HG02973 (cell line): Measurements from ENCODE around the gene LRTM2.

Experiments used
- ATAC-seq: cut with Tn5 transposase; IDR thresholded peaks from one replicate; pipeline ENCODE4 v1.9.1; 2021; ENCODE audit warnings: moderate library complexity; ENCODE audit not compliant: unreplicated experiment

Gene LRTM2

DNA sequence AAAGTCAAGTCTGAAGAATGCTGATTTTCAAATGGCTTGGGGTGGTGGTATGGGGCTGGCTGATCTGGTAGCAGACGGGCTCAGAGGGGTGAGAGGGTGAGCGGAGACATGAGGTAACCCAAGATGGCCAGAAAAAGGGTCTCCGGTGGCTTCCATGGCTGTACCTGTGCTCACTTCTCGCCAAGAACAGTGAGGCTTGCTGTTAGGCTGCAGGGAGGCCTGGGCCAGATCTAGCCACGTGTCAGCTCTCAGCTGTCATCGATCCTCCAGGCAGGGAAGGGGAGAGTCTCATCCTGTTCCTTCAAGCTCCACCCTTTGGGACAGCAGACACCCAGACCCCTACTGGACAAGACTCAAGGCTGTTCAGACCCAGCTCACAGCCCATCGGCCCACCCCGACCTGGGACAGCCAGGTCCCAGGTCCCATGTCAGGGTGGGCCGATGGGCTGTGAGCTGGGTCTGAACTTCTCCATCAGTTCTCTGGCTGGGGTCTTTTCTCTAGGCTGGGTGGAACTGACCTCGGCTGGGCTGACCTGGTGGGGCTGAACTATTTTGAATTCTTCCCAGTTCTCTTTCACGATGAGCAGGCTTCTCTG is 9.0 kb downstream of the LRTM2 start:
- ATAC-seq = no peak

DNA sequence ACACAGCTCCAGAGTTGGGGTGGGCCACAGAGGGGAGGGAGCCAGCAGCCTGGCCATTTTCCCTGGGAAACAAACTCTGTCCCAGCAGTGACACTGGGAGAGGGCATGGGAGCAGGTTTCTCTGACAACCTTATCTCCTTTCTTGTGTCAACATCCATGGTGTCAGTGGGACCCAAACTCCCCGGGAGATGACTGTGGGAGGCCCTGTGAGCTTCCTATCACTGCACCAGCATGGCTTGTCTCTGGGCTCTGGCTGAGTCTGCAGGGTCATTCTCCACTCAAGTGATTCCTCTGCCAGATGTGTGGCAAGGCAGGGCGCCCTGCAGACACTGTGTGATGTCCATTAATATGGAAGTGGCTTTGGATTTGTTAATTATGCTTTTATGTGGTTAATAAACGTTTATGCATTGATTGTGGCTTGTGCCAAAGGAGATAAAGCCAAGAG is 10.1 kb downstream of the LRTM2 start:
- ATAC-seq = no peak

DNA sequence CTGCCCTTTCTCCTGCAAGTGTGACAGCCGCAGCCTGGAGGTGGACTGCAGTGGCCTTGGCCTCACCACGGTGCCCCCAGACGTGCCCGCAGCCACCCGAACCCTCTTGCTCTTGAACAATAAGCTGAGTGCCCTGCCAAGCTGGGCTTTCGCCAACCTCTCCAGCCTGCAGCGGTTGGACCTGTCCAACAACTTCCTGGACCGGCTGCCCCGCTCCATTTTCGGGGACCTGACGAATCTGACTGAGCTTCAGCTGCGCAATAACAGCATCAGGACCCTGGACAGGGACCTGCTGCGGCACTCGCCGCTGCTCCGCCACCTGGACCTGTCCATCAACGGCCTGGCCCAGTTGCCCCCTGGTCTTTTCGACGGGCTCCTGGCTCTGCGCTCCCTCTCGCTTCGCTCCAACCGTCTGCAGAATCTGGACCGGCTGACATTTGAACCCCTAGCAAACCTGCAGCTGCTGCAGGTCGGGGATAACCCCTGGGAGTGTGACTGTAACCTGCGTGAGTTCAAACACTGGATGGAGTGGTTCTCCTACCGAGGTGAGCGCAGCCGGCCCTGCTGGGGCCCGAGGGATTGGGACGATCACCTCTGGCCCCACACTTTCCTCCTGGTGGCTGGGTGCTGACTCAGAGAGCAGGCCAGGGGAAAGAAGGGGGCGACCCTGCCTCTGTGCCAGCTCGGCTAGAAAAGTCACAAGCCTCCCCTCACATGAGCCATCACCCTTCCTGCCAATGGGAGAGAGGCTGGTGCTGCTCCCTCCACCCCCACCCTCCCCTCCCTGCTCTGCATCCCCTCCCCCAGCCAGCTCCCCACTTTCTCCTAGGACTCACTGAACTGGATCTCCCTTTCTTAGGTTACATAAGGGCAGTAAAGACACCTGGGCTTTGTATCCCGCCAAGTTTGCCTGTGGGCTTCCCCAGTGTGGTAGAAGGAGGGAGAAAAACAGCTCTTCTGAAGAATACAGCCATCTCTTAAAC is 10.9 kb downstream of the LRTM2 start:
- ATAC-seq = no peak

DNA sequence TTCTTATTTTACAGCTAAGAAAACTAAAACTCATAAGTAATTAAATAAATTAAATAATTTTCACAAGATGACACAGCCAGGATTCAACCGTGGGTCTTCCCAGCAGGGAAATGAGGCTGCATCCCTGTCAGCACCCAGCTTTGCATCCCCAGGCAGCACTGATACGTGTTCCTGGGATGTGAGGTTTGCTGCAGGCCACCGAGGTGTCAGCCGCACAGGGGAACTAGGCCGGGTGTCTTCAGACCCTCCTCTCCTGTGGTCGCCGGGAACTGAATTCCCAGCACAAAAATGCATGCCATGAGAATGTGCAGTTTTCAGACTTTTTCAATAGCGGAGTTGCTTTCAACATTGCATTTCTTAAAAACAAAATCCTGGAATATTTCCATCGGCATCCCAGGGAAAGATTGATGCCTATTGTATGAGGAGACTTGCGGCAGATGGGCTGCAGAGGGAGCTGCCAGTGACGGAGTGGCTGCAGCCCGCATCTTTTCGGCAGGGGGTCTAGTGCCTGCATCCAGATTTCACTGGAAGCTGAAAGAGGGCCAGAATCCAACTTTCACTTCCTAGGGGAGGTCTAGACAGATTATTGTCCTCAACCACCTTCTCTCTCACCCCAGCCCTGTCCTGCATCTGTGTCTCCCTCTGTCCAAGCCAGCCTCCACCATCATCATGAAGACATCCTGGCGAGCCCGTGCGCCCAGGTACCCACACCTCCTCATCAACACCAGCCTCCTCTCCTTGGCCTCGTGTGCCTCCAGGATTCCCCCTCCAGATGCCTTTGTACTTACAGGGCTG is 12.6 kb downstream of the LRTM2 start:
- no peak for ATAC-seq

DNA sequence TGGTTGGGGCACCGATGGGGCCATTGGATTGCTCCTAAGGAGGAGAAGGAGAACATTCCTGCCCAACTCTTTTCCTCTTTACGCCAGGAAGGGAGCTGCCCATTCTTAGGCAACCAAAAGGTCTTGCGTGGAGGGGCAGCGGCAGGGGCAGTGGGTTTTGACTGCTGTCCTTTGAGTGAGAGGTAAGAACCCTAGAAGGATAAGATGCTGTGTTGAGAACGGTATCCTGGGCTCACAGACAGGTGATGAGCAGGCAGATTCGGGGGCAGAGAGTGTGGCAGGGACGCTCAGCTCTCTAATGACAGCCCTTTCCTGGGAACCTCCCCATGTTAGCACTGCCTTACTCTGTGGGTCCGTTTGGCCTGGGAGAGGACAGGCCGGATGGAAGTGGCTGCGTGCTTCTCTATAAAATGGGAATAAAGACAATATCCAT is 13.2 kb downstream of the LRTM2 start:
- ATAC-seq = no peak

DNA sequence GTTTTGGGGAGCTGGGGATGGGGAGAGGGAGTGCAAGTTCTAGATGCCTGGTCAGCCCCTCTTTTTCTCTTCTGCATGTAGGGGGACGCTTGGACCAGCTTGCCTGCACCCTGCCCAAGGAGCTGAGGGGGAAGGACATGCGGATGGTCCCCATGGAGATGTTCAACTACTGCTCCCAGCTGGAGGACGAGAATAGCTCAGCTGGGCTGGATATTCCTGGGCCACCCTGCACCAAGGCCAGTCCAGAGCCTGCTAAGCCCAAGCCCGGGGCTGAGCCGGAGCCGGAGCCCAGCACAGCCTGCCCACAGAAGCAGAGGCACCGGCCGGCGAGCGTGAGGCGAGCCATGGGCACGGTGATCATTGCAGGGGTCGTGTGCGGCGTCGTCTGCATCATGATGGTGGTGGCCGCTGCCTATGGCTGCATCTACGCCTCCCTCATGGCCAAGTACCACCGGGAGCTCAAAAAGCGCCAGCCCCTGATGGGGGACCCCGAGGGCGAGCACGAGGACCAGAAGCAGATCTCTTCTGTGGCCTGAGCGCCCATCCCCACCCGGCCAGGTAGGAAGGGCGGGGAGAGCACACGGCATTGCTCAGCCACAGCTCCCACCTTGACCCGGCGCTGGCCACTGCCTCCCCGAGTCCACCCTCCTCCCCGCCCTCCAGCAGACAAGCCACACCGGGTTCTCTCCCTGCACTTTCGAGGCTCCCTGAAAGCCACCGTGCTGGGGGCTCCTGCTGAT is 14.0 kb downstream of the LRTM2 start:
- no peak for ATAC-seq

DNA sequence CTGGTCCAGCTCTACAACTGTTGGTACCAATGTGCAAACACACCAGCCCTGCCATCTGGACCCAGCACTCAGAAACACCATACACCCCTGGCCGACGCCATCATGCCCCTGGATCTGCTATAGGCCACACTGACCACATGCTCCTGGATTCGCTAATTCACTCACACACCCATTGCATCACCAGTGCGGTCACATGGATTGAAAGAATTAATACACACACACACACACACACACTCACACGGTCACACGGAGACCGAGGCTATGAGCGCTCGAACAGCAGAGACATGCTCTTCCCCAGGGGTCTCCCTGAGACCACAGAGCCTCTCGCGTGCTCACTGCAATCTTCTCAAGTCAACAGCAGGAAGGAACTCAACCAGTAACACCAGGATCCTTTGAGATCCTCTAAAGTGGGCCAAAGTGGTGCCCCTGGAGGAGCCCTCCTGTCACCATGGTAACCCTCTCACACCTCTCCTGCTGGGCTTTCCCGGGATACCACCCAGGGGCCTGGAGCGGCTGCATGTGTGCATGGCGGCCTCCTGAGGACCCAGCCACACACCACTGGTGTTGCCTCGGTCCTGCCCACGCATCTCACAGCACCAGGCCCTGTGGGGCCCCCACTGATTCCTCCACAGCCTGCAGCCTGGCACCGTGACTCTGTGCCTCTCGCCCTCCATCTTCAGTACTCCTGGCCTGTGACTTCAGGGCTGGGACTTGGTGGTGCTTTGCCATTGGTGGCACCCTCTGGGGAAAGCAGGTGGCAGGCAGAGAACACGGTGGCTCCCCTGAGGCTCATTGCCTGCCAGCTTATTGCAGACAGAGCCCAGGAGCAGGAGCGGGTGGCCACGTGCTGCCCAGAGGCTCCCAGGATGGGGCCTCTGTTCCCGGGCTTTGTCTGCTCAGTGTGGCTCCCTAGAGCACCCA is 15.1 kb downstream of the LRTM2 start:
- ATAC-seq = no peak

DNA sequence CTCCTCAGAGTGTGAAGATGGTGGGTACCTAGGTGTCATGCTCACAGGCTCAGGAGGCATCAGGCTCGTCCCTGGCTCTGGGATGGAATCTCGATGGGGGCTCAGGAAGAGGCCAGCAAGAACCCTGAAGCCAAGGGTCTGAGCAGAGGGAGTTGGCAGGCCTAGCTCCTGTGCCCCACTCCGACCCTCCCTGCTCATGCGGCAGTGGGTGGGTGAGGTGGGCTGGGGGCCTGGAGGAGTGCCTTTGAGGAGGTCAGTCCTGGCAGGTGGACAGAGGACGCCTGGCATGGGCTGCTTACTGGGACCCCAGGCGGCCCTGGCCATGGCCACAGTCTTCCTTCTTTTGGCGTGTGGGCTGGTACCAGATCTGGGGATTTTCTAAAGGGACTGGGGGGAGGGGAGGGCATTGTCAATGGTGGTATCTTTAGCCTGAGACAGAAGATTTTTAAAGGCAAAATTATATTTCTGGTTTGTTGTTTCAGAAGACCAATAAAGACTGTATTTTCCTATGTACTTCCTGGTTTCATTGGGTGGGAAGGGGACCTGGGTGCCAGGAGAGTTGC is 16.0 kb downstream of the LRTM2 start:
- ATAC-seq = no peak

DNA sequence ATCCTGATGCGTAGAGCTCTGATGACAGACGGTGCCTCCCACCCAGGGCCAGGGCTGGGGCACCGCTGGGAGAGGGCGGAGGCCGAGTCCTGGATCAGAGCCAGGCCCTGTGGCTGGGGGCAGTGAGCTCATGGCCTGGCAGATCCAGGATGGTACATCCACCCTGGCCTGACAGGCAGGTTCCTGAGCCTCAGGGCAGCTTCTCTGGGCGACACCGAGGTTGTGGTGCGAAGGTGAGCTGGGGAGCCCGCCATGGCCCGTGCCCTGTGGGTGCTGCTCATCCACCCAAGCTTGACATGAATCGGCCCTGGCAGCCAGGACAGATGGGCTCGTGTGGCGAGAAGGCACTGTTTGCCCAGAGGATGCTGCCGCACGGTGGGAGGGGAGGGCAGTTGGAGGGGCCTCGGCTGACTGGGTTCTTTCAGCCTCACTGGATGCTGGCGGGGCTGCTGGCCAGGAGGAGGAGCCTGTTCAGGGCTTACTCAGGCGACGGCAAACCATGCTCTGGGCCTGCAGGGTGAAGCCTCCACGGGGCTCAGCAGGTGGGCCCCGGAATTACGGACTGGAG is 16.6 kb downstream of the LRTM2 start:
- ATAC-seq = no peak

DNA sequence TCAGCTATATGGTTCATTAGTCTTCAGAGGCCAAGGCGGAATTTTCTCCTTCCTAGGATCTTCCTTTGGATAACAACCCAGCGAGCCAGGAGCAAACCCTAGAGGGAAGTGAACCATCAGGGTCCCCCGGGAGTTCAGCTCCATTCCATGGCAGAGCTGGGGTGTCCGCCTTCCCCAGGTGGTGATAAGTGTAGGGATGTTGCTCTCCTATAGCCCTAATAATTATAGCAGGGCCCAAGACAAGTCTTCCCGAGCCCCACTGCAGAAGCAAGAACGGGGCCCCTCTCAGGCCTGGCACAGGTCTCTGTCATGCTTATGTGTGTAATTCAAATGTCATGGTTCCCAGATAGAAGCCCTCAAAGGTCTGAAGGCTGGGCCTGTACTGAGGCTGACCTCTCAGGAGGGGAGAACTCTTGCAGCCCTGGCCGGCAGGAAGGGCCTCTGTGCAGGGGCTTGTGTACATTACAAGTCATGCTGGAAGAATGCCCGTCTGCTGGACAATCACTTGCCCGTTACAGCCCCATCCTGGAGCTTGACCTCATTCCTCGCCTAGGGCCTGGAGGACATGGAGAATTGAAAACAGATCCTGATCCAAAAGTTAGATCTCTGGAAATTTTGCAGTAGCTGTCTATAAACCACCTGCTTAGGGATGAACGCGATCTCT is 17.3 kb downstream of the LRTM2 start:
- no peak for ATAC-seq

DNA sequence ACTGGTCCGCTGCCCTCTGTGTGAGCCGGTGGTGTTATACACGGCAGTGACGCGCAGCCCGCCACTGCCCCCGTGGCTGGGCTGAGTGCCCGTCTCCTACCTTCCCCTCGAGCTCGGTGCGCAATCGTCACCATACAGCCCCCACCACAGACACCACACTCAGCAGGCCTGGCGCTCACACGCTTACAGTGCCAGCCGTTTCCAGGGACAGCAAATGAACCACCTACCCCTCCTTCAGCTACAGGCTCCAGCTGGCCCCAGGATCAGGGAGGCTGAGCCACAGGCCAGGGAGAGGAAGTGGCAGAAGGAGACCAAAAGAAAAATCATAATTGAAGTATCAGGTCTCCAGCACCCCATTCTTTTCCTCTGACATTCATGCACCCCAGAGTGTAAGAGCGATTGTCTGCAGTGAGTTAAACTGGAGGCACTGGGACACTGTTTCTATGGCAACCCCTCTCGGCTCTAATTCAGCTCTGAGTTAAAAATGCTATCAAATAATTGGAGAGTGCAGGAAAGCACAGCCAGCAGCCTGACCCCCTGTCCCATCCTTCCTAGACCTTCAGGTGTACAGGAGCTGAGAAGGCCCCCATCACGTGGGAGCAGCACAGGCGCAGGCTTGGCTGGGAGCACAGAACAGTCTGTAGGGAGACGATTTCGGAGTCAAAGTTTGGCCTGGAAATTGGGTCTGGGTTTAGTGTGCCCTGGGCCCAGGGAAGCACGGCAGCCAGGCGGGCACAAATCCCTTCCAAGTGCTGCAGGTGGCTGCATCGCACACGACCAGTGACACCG is 18.0 kb downstream of the LRTM2 start:
- no peak for ATAC-seq

DNA sequence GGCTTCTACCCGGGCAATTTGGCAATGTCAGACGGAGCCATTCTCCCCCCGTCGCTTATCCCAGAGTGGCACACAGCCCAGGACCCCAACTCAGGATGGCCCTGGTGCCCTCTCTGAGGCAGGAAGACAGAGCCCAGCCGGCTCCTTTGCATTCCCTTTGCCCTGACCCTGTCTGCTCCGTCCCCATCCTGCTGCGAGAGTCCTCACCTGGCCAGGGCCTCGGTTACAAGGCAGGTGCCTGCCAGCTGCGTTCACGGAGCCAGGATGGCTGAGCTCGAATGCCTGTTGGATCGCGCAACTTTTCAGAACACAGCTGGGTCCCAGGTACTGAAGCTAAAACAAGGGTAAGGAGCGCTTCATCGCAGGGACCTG is 18.6 kb downstream of the LRTM2 start:
- ATAC-seq = no peak

DNA sequence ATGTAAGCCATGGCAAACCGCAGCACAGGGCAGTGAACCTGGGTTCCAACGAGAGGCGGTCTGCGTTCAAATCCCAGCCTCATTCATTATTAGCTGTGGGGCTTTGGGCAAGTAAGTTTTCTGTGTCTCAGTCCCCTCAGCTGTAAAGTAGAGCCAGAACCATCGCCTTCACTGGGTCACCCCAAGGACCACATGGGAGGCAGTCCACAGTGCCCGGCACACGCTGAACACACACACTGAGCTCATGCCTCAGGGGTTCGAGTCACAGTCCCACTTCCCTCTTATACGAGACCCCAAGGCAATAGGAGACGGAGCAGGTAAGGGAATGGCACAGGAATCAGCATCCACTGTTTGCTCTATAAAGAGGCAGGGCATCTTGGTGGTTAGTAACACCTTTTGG is 19.1 kb downstream of the LRTM2 start:
- no peak for ATAC-seq

DNA sequence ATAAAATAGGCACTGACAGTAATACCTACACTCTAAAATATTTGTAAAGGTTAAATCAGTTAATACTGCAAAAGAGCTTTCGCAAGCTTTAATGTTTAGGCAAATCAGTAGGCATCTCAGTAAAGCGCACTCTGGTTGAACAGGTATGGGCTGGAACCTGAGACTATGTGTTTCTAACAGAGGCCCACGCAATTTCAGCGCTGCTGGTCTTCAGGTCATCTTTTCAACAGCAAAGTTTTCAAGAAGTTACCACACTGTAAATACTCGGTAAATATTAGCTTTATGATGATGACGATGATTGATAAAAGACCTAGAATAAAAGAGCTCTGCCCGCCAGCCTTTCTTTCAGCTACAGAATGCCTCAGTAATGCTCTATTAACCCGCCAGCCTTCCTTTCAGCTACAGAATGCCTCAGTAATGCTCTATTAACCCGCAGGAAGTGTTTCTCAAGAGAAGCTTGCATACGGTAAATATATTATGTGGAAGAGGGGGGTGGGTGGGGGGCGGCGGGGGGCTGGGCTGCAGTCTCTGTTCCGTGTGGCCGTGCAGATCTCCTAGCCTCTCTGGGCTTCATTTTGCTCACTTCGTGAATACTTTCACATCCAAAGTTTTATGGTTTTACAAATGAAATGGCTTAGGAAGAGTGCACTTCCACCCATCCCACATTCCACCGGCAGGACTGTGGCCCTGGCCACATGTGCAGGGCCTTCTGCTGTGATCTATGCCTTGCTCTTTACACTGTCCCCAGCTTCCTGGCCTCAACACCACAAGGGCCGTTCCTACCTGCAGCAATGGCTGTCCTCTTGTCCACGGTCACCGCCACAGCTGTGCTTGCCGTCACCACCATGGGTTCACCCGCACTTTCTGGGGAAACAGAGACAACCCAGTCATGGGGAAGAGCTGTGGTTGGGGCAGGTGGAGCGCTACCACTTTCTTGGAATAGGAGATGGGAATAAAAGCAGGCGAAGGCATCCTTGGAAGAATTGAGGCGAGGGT is 19.9 kb downstream of the LRTM2 start:
- ATAC-seq = no peak

DNA sequence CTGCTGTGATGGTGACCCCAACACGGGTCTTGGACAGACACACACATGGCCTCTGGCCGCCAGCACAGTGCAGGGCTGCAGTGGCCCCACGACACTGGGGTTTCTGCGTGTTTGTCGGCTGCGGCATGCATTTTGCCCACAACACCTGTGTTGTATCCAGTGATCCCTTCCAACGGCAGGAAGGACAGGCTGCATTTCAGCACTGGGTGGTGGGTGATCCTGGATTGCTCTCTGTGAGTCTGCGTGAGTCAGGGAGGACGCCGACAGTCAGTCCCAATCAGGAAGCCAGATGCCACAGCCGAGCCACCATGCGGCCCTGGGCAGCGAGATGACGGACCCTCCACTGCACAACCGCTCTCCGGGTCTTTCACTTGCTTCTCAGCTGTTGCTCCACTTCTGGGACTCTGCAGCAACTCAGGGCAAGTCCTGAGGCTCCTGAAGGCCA is 20.6 kb downstream of the LRTM2 start:
- ATAC-seq = no peak

DNA sequence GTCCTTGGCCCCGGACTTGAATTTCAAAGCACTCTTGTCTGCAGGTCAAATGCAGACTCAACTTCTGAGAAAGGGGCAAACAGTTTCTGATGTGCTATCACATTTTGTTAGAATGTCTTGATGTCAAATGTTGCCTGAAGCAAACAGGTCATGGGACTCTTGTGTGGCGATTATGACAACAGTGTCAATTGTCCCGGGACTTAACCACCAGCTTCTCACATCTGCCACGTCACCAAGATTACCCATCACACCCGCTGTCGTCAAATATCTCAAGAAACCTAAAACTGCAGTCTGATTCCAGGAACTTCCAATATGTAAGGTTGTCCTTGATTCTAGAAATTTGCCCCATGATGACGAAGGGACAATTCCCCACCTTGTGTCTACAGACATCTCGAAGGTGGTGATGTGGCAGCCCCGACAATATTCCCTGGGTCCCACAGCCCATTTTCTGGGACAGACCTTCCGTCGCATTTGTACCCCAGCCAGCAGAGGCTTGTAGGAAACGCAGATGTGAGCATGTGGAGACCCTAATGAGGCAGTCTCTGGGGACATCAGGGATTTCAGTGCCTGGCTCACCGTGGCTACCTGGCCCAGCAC is 21.3 kb downstream of the LRTM2 start:
- ATAC-seq = no peak
